Measurements from ENCODE around the gene CCBE1. TPM values are rescaled to one million over a fixed set of nuclear protein-coding genes. Genes with fewer than 3 reads are reported as not detected.
A peak's percentile ranks its signal among the peaks of the same experiment; 100 is the strongest.
"Not testable (repeated sequence)": the region's sequence is repeated elsewhere in the genome, so short reads cannot be mapped to it uniquely, and the experiment has no call there.

The CCBE1 gene
- total RNA-seq = under 0.01 and 0.22 TPM in 2 replicates

GRCh38 chr18:59697236-59697932 is at the start of gene CCBE1:
CCBE1 (minus strand) TSS chr18:59697423.
- DNase-seq (ENCODE audit: low read depth in 2 of 2) = peak; percentile 44 to 80

GRCh38 chr18:59744271-59744721 is 47.1 kb upstream of the CCBE1 start:
- DNase-seq (ENCODE audit: low read depth in 2 of 2) = peak in 1 of 2 donors; percentile 59

GRCh38 chr18:59743566-59743965 is 46.3 kb upstream of the CCBE1 start:
- no peak for DNase-seq (ENCODE audit: low read depth in 2 of 2)

- peak in 1 of 2 donors; percentile 14 for DNase-seq (ENCODE audit: low read depth in 2 of 2)
Measured at GRCh38 chr18:59742325-59743111, 45.3 kb upstream of the CCBE1 start.

GRCh38 chr18:59740141-59740540 is 42.9 kb upstream of the CCBE1 start:
- DNase-seq (ENCODE audit: low read depth in 2 of 2) = peak in 1 of 2 donors; percentile 29

DNA sequence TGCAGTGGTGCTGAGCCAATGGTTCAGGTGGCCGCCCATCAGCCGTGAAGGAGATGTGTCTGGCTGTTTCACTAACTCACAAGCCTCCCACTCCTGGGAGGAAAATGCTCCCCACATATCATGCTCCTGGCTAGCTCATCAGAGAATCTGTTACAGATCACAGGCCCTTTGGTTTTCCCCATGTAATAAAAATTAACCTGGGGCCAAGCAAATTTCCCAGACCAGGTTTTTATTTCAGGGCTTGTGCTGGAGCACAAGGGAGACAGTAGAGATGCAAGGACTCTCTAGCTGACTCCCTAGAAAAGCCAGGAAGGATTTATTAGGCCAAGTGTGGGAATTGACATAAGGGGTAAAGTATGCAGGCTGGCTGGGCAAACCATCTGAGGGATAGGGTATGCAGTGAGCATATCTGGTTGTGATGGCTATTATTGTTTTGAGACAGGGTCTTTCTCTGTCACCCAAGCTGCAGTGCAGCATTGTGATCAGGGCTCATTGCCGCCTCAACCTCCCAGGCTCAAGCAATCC is 40.6 kb upstream of the CCBE1 start:
- no peak for DNase-seq (ENCODE audit: low read depth in 2 of 2)

DNA sequence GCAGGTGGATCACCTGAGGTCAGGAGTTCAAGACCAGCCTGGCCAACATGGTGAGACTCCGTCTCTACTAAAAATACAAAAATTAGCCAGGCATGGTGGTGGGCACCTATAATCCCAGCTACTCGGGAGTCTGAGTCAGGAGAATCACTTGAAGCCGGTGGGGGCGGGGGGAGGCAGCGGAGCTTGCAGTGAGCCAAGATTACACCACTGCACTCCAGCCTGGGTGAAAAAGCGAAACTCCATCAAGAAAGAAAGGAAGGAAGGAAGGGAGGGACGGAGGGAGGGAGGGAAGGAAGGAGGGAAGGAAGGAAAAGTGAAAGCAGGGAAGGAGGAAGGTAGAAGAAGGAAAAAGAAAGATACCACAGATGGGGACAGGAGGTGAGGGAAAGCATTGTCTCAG is 40.1 kb upstream of the CCBE1 start:
- DNase-seq (ENCODE audit: low read depth in 2 of 2) = not testable (repeated sequence)

- DNase-seq (ENCODE audit: low read depth in 2 of 2) = no peak
Measured at GRCh38 chr18:59736061-59736460, 38.8 kb upstream of the CCBE1 start.

GRCh38 chr18:59735269-59735860 is 38.1 kb upstream of the CCBE1 start:
- DNase-seq (ENCODE audit: low read depth in 2 of 2) = no peak

GRCh38 chr18:59733421-59733820 is 36.2 kb upstream of the CCBE1 start:
- DNase-seq (ENCODE audit: low read depth in 2 of 2) = no peak

- no peak for DNase-seq (ENCODE audit: low read depth in 2 of 2)
Measured at GRCh38 chr18:59730896-59731295, 33.7 kb upstream of the CCBE1 start.

DNA sequence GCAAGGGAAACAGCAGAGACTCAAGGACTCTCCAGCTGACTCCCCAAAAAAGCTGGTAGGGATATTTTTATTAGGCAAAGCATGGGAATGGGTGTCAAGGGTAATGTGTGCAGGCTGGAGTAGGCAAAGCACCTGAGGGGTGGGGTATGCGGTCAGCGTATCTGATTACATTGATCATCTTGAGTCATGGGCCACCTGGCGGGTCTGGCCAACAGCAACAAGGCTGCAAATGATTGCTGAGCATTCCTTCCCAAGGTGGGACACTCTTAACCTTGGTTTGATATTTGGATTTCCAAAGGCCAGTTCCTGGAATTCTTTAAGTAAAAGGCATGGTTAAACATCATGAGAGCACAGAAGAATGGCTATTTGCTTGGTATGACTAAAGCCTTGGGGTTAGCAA is 32.6 kb upstream of the CCBE1 start:
- DNase-seq (ENCODE audit: low read depth in 2 of 2) = no peak

- no peak for DNase-seq (ENCODE audit: low read depth in 2 of 2)
Measured at GRCh38 chr18:59728816-59729215, 31.6 kb upstream of the CCBE1 start.

DNA sequence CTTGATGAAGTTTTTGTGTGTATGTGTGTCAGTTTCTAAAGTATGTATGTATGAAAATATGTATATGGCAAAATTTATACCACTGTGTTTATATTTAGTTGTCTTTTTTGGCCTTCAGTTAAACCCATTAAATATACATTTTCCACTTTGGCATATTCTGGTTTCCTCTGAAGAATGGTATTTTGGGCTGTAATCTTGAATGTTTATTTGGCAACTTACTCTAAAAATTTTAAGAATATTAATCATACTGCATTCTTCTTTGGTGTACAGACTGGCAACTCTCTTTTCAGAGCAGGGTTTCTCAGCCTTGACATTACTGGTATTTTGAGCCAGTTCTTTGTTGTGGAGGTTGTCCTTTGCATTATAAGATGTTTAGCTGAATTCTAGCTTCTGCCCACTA is 27.9 kb upstream of the CCBE1 start:
- no peak for DNase-seq (ENCODE audit: low read depth in 2 of 2)

DNA sequence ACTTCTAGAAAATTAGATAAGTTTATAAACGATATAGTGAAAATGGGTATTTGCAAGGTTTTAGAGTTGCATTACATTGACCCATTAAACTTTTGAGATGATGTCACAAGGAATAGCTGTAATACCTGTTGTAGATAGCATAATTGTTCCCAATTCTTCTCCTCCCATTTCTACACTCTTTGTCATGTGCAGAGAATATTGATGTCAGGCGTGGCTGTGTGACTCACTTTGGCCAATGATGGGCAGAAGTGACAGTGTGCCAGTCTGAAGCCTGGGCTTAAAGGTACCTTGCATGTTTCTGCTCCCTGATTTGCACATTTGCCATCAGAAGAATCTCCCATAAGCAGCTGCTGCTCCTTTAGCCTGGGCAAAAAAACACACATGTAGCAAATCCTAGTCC is 26.9 kb upstream of the CCBE1 start:
- DNase-seq (ENCODE audit: low read depth in 2 of 2) = no peak

- DNase-seq (ENCODE audit: low read depth in 2 of 2) = no peak
Measured at GRCh38 chr18:59721931-59722330, 24.7 kb upstream of the CCBE1 start.

GRCh38 chr18:59721211-59721610 is 24.0 kb upstream of the CCBE1 start:
- DNase-seq (ENCODE audit: low read depth in 2 of 2) = no peak

DNA sequence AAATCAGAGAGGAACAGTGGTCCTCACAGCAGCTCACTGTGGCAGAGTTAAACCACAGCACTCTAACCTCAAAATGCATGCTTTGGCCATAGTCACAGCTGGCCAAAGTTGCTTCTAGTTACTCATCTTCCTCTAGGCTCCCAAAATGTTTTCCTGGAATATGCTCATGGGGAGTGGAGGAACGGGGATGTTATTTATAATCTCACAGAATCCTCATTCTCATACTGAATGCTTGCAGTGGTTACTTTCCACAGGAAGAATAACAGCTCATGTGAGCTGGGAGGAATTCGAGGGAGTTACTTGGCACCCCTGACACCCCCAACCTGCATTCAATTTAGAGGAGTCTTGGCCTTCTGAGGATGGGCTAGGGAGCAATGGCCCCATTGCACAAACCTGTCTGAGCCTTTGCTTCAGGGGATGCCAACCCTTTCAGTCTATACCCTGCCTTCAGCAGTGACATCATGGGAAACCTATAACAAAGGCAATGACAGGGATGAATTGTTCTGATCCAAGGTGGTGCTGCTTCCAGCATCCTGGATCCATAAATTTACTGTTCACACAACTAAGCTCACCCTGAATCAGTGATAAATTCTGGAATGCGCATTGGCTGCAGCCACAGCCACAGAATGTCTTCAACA is 22.4 kb upstream of the CCBE1 start:
- peak in 1 of 2 donors; percentile 64 for DNase-seq (ENCODE audit: low read depth in 2 of 2)

GRCh38 chr18:59718464-59719157 is 21.4 kb upstream of the CCBE1 start:
- DNase-seq (ENCODE audit: low read depth in 2 of 2) = no peak

GRCh38 chr18:59718108-59718463 is 20.9 kb upstream of the CCBE1 start:
- DNase-seq (ENCODE audit: low read depth in 2 of 2) = peak in 1 of 2 donors; percentile 77

DNA sequence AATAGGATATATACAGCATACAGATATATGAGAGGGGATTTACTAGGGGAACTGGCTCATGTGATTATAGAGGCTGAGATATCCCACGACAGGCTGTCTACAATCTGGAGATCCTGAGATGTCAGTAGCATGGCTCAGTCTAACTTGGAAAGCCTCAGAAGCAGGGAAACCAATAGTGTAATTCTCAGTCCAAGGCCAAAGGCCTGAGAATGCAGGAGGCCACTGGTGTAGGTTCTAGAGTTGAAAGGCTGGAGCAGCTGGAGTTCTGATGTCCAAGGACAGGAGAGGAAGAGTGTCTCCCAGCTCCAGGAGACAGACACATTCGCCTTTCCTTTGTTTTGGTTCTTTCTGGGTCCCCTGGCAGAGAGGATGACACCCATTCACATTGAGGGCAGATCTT is 20.1 kb upstream of the CCBE1 start:
- DNase-seq (ENCODE audit: low read depth in 2 of 2) = no peak

All from lung microvascular endothelial cell (primary cell).